ENCODE data around the gene LRRK1.

Gene LRRK1

DNA sequence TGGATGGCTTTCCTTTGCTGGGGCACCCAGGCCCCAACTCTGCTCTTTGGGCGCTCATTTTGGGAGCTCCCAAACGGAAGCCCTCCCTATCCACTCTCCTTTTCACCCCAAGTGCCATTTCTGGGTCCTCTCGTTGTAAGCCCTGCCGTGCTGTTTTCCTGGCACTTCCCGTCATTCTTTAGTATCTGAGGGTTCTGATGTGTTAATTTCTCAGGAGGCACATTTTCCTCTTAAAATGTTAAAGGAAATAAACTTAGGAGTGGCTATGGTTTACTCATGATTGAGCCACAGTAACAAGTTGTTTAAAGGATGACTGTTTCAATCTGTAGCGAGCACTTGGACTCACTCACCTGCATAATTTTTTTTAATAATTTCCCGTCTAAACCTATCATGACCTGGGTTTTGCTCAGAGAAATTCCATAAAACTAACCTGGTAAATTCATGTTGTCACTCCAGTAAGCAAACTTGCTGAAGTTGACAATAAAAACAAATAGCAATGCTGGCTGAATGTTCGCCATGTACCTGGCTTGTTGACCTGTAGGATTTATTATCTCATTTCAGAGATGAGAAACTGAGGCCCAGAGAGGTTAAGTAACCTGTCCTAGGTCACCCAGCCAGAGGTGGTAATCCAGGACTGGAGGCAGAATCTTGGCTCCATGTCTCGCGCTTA, 29.0 kb upstream of the LRRK1 start:
- TF ChIP-seq, protein P1, sequence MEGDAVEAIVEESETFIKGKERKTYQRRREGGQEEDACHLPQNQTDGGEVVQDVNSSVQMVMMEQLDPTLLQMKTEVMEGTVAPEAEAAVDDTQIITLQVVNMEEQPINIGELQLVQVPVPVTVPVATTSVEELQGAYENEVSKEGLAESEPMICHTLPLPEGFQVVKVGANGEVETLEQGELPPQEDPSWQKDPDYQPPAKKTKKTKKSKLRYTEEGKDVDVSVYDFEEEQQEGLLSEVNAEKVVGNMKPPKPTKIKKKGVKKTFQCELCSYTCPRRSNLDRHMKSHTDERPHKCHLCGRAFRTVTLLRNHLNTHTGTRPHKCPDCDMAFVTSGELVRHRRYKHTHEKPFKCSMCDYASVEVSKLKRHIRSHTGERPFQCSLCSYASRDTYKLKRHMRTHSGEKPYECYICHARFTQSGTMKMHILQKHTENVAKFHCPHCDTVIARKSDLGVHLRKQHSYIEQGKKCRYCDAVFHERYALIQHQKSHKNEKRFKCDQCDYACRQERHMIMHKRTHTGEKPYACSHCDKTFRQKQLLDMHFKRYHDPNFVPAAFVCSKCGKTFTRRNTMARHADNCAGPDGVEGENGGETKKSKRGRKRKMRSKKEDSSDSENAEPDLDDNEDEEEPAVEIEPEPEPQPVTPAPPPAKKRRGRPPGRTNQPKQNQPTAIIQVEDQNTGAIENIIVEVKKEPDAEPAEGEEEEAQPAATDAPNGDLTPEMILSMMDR (IDR thresholded peaks at IDR 0.05; ENCODE audit: borderline replicate concordance, extremely low read depth, low read length, poor library complexity, severe bottlenecking): no peak
- TF ChIP-seq EZH2 (IDR thresholded peaks at IDR 0.05; ENCODE audit: borderline replicate concordance, low read depth, low read length, severe bottlenecking): no peak
- peaks cover 45% of the 10 kb centered on the region for H3K27me3 ChIP-seq (ENCODE audit: insufficient read depth, low read length, poor library complexity)
- H3K4me3 ChIP-seq (ENCODE audit: low read depth in 1 of 2, low read length in 2 of 2): no peak overlapping the region
- no peaks in the 10 kb centered on the region for H3K36me3 ChIP-seq (ENCODE audit: insufficient read depth, low read length)
- ATAC-seq (ENCODE audit: insufficient read depth, low read depth) (no peak), DNase-seq (no peak)
- H2AFZ ChIP-seq (ENCODE audit: low read depth, low read length): no peak overlapping the region
- H3K27ac ChIP-seq (ENCODE audit: low read length): no peak overlapping the region
- no peaks in the 10 kb centered on the region for H3K9me3 ChIP-seq (ENCODE audit: insufficient read depth, low read length, severe bottlenecking)
- no peak overlapping the region for H3K4me2 ChIP-seq (ENCODE audit: insufficient read depth, low read length)
- no peaks in the 10 kb centered on the region for H3K79me2 ChIP-seq (ENCODE audit: insufficient read depth, low read length)
- H4K20me1 ChIP-seq (ENCODE audit: insufficient read depth, low read length): no peaks in the 10 kb centered on the region
- H3K4me1 ChIP-seq (ENCODE audit: insufficient read depth, low read length): no peaks in the 10 kb centered on the region
- no peak overlapping the region for H3K9ac ChIP-seq (ENCODE audit: low read depth, low read length)

DNA sequence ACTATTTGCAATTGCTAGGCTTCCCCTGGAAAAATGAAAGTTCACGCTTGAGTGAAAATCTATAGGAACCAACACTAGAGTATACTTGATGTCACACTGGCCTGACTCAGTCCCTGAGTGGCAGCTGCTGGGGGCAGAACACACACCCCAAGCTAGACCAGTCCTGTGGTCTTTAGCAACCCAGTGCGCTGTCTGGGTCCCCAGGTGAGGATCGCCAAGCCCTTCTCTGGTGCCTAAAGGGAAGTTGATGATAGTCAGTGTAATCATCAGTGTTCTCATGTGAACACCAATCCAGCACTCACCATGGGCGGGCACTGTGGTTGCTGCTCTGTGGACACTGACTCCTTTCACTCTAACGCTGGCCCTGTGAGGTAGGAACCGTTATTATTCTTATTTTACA, 28.3 kb upstream of the LRRK1 start:
- H3K79me2 ChIP-seq (ENCODE audit: insufficient read depth, low read length): no peaks in the 10 kb centered on the region
- H3K27ac ChIP-seq (ENCODE audit: low read length): no peak overlapping the region
- no peak overlapping the region for H2AFZ ChIP-seq (ENCODE audit: low read depth, low read length)
- H3K4me2 ChIP-seq (ENCODE audit: insufficient read depth, low read length): no peak overlapping the region
- peaks cover 42% of the 10 kb centered on the region for H3K27me3 ChIP-seq (ENCODE audit: insufficient read depth, low read length, poor library complexity)
- H3K9ac ChIP-seq (ENCODE audit: low read depth, low read length): no peak overlapping the region
- no peak for TF ChIP-seq EZH2 (IDR thresholded peaks at IDR 0.05; ENCODE audit: borderline replicate concordance, low read depth, low read length, severe bottlenecking)
- TF ChIP-seq, protein P1 (IDR thresholded peaks at IDR 0.05; ENCODE audit: borderline replicate concordance, extremely low read depth, low read length, poor library complexity, severe bottlenecking): no peak
- ATAC-seq (ENCODE audit: insufficient read depth, low read depth) (no peak), DNase-seq (no peak)
- H3K4me1 ChIP-seq (ENCODE audit: insufficient read depth, low read length): no peaks in the 10 kb centered on the region
- no peaks in the 10 kb centered on the region for H3K36me3 ChIP-seq (ENCODE audit: insufficient read depth, low read length)
- no peak overlapping the region for H3K4me3 ChIP-seq (ENCODE audit: low read depth in 1 of 2, low read length in 2 of 2)
- H3K9me3 ChIP-seq (ENCODE audit: insufficient read depth, low read length, severe bottlenecking): no peaks in the 10 kb centered on the region
- no peaks in the 10 kb centered on the region for H4K20me1 ChIP-seq (ENCODE audit: insufficient read depth, low read length)

DNA sequence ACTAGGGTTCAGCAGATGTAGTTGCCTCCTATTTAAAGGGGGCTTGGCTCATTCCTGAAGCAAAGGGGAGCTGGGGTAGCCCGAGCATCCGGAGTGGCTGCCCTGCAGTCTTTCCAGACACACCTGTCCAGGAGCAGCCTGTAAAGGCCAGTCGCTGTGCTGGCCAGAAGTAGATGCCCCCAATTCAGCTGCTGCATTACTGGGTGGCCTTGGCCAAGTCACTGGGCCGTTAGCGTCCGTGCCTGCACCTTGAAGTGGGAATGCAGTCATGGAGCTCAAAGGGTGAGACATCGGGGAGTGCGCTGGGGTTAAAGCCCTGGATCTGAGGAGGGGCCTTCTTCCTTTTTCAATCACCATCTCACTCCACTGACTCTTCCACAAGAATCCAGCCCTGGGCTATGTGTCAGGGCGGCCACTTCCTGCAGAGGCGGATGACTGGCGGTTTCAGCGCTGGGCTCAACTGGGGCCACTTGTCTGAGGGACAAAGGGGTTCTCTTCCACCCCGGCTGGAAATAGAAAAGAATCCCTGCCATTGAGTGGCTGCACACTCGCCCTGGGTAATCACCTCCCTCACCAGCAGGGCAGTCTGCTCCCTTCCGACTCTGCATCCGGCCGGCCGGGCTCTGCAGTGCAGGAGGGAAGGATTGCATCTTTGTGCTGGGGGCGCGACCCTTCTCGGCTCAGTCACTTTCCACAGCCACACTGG, 27.7 kb upstream of the LRRK1 start:
- Histone ChIP-seq H2AFZ (ENCODE audit: low read depth, low read length) (no peak overlapping the region), H3K4me2 (ENCODE audit: insufficient read depth, low read length) (no peak overlapping the region), H3K9me3 (ENCODE audit: insufficient read depth, low read length, severe bottlenecking) (no peaks in the 10 kb centered on the region), H4K20me1 (ENCODE audit: insufficient read depth, low read length) (no peaks in the 10 kb centered on the region), H3K79me2 (ENCODE audit: insufficient read depth, low read length) (no peaks in the 10 kb centered on the region), H3K27me3 (ENCODE audit: insufficient read depth, low read length, poor library complexity) (peaks cover 36% of the 10 kb centered on the region), H3K36me3 (ENCODE audit: insufficient read depth, low read length) (no peaks in the 10 kb centered on the region), H3K4me1 (ENCODE audit: insufficient read depth, low read length) (no peaks in the 10 kb centered on the region), H3K4me3 (ENCODE audit: low read depth in 1 of 2, low read length in 2 of 2) (no peak overlapping the region), H3K9ac (ENCODE audit: low read depth, low read length) (no peak overlapping the region), H3K27ac (ENCODE audit: low read length) (no peak overlapping the region)
- DNase-seq (no peak), ATAC-seq (ENCODE audit: insufficient read depth, low read depth) (no peak)
- TF ChIP-seq, protein P1 (IDR thresholded peaks at IDR 0.05; ENCODE audit: borderline replicate concordance, extremely low read depth, low read length, poor library complexity, severe bottlenecking): no peak
- TF ChIP-seq EZH2 (IDR thresholded peaks at IDR 0.05; ENCODE audit: borderline replicate concordance, low read depth, low read length, severe bottlenecking): no peak
